Nephron progenitor cell (in vitro differentiated cells): ENCODE measurements around the gene CPHXL2.

Experiments
- DNase-seq: peaks from one replicate; pipeline ENCODE4 v3.0.0; 2021
- H3K27ac Mint-ChIP-seq: 2 replicates; pipeline ENCODE4 v1.8.0; 2021; ENCODE audit warnings: mild to moderate bottlenecking, moderate library complexity, mixed read lengths
- H3K27me3 Mint-ChIP-seq: 2 replicates; pipeline ENCODE4 v1.8.0; 2021; ENCODE audit warnings: mild to moderate bottlenecking, low read depth, mixed read lengths; ENCODE audit not compliant: poor library complexity
- H3K36me3 Mint-ChIP-seq: 2 replicates; pipeline ENCODE4 v1.8.0; 2021; ENCODE audit warnings: low read depth, mixed read lengths
- H3K4me1 Mint-ChIP-seq: 2 replicates; pipeline ENCODE4 v1.8.0; 2021; ENCODE audit warnings: mixed read lengths
- H3K4me3 Mint-ChIP-seq: 2 replicates; pipeline ENCODE4 v1.8.0; 2021; ENCODE audit warnings: mild to moderate bottlenecking, moderate library complexity, mixed read lengths
- H3K9me3 Mint-ChIP-seq: 2 replicates; pipeline ENCODE4 v1.8.0; 2021; ENCODE audit warnings: mild to moderate bottlenecking, moderate library complexity, mixed read lengths
- CTCF ChIP-seq: fragments of 200-600 bp; sonication (generic); IDR thresholded peaks from 2 replicates; pipeline ENCODE4 v1.5.0; 2021; ENCODE audit warnings: antibody characterized with exemption

CPHXL2 gene

GRCh38 chr16:75676909-75677308, at the start of gene CPHXL2:
Gene CPHXL2, minus strand, starts transcription at chr16:75677009. Its CDS starts 10 bp downstream, at chr16:75676999.
- Mint-ChIP-seq H3K27ac (peak within 1 kb of the TSS; percentile 41), H3K4me1 (peaks cover 4% of the 10 kb centered on the region), H3K27me3 (no peaks in the 10 kb centered on the region), H3K36me3 (peaks cover 8% of the 10 kb centered on the region), H3K4me3 (no peak within 1 kb of the TSS), H3K9me3 (peaks cover 10% of the 10 kb centered on the region)
- TF ChIP-seq CTCF: no peak
- DNase-seq: no peak

GRCh38 chr16:75726390-75726789, 49.6 kb upstream of the CPHXL2 start, which contains the start of gene CPHXL:
Gene CPHXL, minus strand, starts transcription at chr16:75726490. Its CDS starts 48 bp downstream, at chr16:75726442.
- peaks cover 24% of the 10 kb centered on the region for H3K9me3 Mint-ChIP-seq
- DNase-seq: no peak
- no peak within 1 kb of the TSS for H3K27ac Mint-ChIP-seq
- no peak within 1 kb of the TSS for H3K4me3 Mint-ChIP-seq
- no peak for TF ChIP-seq CTCF
- no peaks in the 10 kb centered on the region for H3K36me3 Mint-ChIP-seq
- H3K4me1 Mint-ChIP-seq: no peaks in the 10 kb centered on the region
- H3K27me3 Mint-ChIP-seq: peaks cover 5% of the 10 kb centered on the region

- H3K36me3 Mint-ChIP-seq: peaks cover 25% of the 10 kb centered on the region
- H3K4me3 Mint-ChIP-seq: no peak overlapping the region
- no peak overlapping the region for H3K27ac Mint-ChIP-seq
- peaks cover 20% of the 10 kb centered on the region for H3K27me3 Mint-ChIP-seq
- DNase-seq: no peak
- TF ChIP-seq CTCF: no peak
- H3K4me1 Mint-ChIP-seq: no peaks in the 10 kb centered on the region
- peaks cover 52% of the 10 kb centered on the region for H3K9me3 Mint-ChIP-seq
These were observed 41.6 kb upstream of the CPHXL2 start for GRCh38 chr16:75718452-75718851.

GRCh38 chr16:75714661-75715060, 37.9 kb upstream of the CPHXL2 start:
- Mint-ChIP-seq H3K27ac (no peak overlapping the region), H3K4me1 (no peaks in the 10 kb centered on the region)
- TF ChIP-seq CTCF: no peak

GRCh38 chr16:75710344-75710743, 33.5 kb upstream of the CPHXL2 start:
- Mint-ChIP-seq H3K4me3 (no peak overlapping the region), H3K36me3 (peaks cover 11% of the 10 kb centered on the region), H3K27ac (no peak overlapping the region), H3K27me3 (no peaks in the 10 kb centered on the region), H3K9me3 (peaks cover 48% of the 10 kb centered on the region), H3K4me1 (no peaks in the 10 kb centered on the region)
- DNase-seq: no peak
- no peak for TF ChIP-seq CTCF

More at GRCh38 chr16:75714661-75715060, 37.9 kb upstream of the CPHXL2 start:
- Mint-ChIP-seq H3K4me3 (no peak overlapping the region), H3K9me3 (peaks cover 54% of the 10 kb centered on the region), H3K27me3 (peaks cover 14% of the 10 kb centered on the region), H3K36me3 (peaks cover 28% of the 10 kb centered on the region)
- no peak for DNase-seq

GRCh38 chr16:75703306-75703705, 26.5 kb upstream of the CPHXL2 start:
- H3K9me3 Mint-ChIP-seq: peaks cover 8% of the 10 kb centered on the region
- DNase-seq: no peak
- no peak overlapping the region for H3K4me3 Mint-ChIP-seq
- TF ChIP-seq CTCF: no peak
- no peak overlapping the region for H3K27ac Mint-ChIP-seq
- H3K4me1 Mint-ChIP-seq: no peaks in the 10 kb centered on the region
- H3K36me3 Mint-ChIP-seq: no peaks in the 10 kb centered on the region
- H3K27me3 Mint-ChIP-seq: peaks cover 11% of the 10 kb centered on the region
